Spleen (tissue), 7 donors: ENCODE measurements around the gene LRRC59.

ENCODE experiments used
- CTCF ChIP-seq, 11 experiments: fragments of 200-600 bp in 7 of 11; fragments of 450-650 bp in 4 of 11; sonication (generic) in 4 of 11; IDR thresholded peaks in 8 of 11; conservative IDR thresholded peaks in 3 of 11; 1 replicate in 7 of 11; 2 replicates in 4 of 11; pipeline versions ENCODE4 v1.4.0 to v1.8.0; 2016 to 2021; ENCODE audit warnings: antibody characterized with exemption in 11 of 11, inconsistent platforms in 4 of 11, mild to moderate bottlenecking in 1 of 11
- POLR2A ChIP-seq, 3 donors: fragments of 450-650 bp; IDR thresholded peaks; one replicate each; pipeline ENCODE4 v1.5.1; 2017; ENCODE audit warnings: antibody characterized with exemption in 3 of 3, mild to moderate bottlenecking in 1 of 3
- POLR2AphosphoS5 ChIP-seq, 3 donors: sonication (generic); formaldehyde crosslinking; IDR thresholded peaks; one replicate each; pipeline ENCODE4 v1.5.1; 2017; ENCODE audit warnings: antibody characterized with exemption in 3 of 3
- donor health status: DM: no; HTN: no; CAD: no; lungs with moderate emphysema.
- donor health status: DM: no; HTN: no; CAD: no.
- donor health status: DM: no; HTN: no; CAD: no.

GRCh38 chr17:50423553-50424159 lies 26.3 kb upstream of the LRRC59 start:
- TF ChIP-seq POLR2A (IDR thresholded peaks at IDR 0.05) (no peak), POLR2AphosphoS5 (IDR thresholded peaks at IDR 0.05) (no peak), CTCF (IDR thresholded peaks at IDR 0.05 in 8 of 11, conservative IDR thresholded peaks at IDR 0.05 in 3 of 11) (no peak)
